Cardiac fibroblast (primary cell): ENCODE data around the gene DICER1.

Experiments
- DNase-seq, 2 donors: peaks; one replicate each; pipeline versions ENCODE4 v3.0.0 to v3.0.0-alpha.2; 2010; ENCODE audit warnings: low read depth in 2 of 2
- H3K4me3 ChIP-seq, 2 donors: replicated peaks in 1 of 2; 1 replicate in 1 of 2; 2 replicates in 1 of 2; pipeline ENCODE4 v1.5.1; 2011; ENCODE audit warnings: low read depth in 2 of 2, low read length in 2 of 2, mild to moderate bottlenecking in 2 of 2, moderate library complexity in 1 of 2
- CTCF ChIP-seq: IDR thresholded peaks from one replicate; pipeline ENCODE4 v1.5.1; 2011; ENCODE audit warnings: low read depth, mild to moderate bottlenecking, low read length, inconsistent platforms

DICER1 gene

GRCh38 chr14:95052016-95052585 is 105.2 kb downstream of the DICER1 start:
- DNase-seq, result no peak
- no peak for TF ChIP-seq CTCF
- no peak overlapping the region for H3K4me3 ChIP-seq

DNA sequence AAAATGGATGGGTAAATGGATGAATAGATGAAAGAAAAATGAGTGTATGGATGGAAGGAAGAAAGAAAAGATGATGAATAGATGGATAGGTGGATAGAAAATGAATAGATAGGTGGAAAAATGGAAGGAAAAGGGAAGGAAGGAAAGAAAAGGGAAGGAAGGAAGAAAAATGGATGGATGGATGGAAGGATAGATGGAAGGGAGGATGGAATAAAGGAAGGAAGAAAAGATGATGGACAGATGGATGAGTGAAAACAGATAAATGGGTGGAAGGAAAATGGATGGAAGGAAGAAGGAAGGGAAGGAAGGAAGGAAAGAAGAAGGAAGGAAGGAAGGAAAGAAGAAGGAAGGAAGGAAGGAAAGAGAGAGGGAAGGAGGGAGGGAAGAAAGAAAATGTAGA is 107.4 kb downstream of the DICER1 start:
- TF ChIP-seq CTCF, result no peak
- no peak overlapping the region for H3K4me3 ChIP-seq

DNA sequence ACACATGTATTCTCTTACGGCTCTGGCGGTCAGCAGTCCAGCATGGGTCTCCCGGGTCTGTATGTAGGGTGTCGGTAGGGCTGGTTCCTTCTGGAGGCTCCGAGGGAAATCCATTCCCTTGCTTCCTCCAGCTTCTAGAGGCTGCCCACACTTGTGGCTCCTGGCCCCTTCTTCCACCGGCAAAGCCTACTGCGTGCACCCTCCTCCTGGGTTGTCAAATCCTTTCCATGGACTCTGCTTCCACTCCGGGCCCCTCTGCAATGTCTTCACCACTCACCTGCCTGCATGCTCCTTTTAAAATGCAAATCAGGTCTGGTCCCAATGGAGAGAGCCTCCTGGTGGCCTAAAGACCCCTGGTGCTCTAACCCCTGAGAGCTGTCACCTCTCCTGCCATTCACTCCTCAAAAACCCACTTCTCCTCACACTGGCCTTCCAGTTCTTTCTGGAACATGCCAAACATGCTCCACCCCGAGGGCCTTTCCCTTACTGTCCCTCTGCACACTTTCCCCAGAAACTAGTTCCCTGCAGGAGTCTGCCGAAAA is 108.5 kb downstream of the DICER1 start:
- no peak overlapping the region for H3K4me3 ChIP-seq
- no peak for DNase-seq
- no peak for TF ChIP-seq CTCF

More for the DNA sequence above, 107.4 kb downstream of the DICER1 start:
- DNase-seq, result no peak

DNA sequence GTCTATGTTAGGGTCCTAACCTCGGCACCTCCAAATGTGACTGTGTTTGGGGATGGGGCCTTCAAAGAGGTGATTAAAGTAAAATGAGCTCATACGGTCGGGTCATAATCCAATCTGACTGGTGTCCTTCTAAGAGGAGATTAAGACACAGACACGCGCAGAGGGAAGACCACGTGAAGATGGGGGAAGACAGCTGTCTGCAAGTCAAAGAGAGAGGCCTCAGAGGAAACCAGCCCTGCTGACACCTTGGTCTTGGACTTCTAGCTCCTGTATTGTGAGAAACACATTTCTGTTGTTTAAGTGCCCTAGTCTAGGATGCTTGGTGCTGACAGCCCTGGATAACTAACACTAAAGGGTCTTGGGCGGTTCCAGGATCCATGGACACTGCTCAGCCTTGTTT is 109.6 kb downstream of the DICER1 start:
- no peak for TF ChIP-seq CTCF
- DNase-seq, result no peak
- H3K4me3 ChIP-seq, result no peak overlapping the region

DNA sequence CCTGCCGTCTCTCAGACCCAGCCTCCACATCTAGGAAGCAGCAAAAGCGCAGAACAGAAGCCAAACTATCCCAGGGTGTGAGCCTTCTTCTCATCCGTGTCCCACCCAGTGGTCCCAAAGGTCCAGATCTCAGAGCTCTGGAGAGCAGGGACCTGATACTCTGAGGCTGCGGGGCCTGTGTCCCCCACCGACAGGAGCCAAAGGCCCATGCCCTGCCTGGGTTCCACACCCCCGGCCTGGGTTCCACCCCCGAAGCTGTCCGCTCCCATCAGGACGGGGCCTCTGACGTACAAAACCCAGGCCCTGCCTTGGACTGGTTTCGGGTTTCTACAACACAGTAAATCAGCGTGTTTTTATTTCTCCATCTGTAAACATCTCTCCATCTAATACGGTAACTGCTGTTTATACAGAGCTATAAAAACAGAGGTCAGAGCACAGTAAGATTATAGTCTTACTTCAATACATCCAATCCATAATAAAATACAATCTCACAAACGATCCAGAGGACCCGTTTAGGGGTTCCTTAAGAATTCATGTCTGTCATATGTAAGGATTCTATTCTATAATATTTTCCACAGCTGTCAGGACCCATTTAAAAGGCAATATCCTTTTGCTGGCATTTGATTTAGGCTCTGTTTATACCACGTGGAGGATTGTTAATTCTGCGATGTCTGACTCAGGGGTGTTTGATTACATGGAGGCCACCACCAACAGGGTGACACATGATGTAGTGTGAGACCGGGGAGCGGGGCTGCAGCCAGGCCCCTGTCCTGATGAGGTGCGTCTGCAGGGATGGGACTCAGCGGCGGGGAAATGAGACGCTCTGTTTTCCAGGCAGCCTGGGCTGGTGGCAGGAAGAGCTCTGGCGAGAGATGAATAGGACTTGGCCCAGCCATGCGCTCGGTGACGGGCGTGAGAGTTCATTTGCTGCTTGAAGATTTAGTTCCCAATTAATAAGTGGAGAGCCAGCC is 110.3 kb downstream of the DICER1 start:
- no peak for DNase-seq
- H3K4me3 ChIP-seq, result no peak overlapping the region
- TF ChIP-seq CTCF, result no peak

DNA sequence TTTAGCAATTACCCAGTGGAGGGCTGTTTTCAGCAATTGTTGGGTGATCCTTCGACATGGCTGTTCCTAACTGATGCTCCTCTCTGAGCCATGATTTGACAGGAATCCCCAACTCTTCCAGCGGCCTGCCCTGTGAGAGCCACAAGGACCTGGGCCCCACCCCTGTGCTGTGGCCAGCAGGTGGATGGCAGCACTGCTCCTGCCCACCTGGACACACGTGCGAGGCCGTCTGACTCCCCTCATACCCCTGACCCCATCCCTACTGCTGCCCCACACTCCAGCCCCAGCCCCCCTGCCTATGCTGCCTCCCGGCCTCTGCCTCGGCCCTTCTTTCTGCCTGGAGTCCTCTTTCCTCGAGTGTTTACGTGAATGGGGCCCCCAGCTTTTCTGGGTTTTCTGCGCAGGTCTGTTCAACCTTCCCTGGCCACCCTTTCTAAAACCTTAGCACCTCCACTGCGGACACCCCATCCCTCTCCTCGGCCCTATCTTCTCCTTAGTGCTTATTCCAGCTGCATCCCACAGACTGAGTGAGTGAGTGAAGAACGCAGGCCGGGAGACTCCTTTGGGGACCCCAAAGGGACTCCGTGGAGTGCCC is 111.4 kb downstream of the DICER1 start:
- TF ChIP-seq CTCF, result no peak

More for the DNA sequence above, 111.4 kb downstream of the DICER1 start:
- H3K4me3 ChIP-seq, result no peak overlapping the region
- no peak for DNase-seq
